ENCODE results near the gene CST3. TPM values are rescaled to one million over a fixed set of nuclear protein-coding genes. Genes with fewer than 3 reads are reported as not detected.
"Not testable (repeated sequence)": the region's sequence is repeated elsewhere in the genome, so short reads cannot be mapped to it uniquely, and the experiment has no call there.

CST3 gene
- total RNA-seq, 1 donor from 2014 or later = not detected

GRCh38 chr20:23662276-23662870 is 24.6 kb upstream of the CST3 start:
- no peaks in the 10 kb centered on the region for H3K4me1 Mint-ChIP-seq
- no peak overlapping the region for H3K27ac Mint-ChIP-seq
- ChIA-PET CTCF (no interaction called here), POLR2A (no interaction called here)
- intact Hi-C loops (cut with micrococcal nuclease) = no loop called here
- H3K4me3 Mint-ChIP-seq = no peak overlapping the region
- H3K36me3 Mint-ChIP-seq (ENCODE audit: low read depth) = no peaks in the 10 kb centered on the region
- no peaks in the 10 kb centered on the region for H3K9me3 Mint-ChIP-seq
- TF ChIP-seq, protein P1, sequence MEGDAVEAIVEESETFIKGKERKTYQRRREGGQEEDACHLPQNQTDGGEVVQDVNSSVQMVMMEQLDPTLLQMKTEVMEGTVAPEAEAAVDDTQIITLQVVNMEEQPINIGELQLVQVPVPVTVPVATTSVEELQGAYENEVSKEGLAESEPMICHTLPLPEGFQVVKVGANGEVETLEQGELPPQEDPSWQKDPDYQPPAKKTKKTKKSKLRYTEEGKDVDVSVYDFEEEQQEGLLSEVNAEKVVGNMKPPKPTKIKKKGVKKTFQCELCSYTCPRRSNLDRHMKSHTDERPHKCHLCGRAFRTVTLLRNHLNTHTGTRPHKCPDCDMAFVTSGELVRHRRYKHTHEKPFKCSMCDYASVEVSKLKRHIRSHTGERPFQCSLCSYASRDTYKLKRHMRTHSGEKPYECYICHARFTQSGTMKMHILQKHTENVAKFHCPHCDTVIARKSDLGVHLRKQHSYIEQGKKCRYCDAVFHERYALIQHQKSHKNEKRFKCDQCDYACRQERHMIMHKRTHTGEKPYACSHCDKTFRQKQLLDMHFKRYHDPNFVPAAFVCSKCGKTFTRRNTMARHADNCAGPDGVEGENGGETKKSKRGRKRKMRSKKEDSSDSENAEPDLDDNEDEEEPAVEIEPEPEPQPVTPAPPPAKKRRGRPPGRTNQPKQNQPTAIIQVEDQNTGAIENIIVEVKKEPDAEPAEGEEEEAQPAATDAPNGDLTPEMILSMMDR (IDR thresholded peaks at IDR 0.05) = no peak
- H3K27me3 Mint-ChIP-seq = no peaks in the 10 kb centered on the region
- ATAC-seq (ENCODE audit: low read depth) (no peak), DNase-seq (no peak)

GRCh38 chr20:23661002-23661429 is 23.3 kb upstream of the CST3 start:
- H3K27me3 Mint-ChIP-seq = no peaks in the 10 kb centered on the region
- DNase-seq (no peak), ATAC-seq (ENCODE audit: low read depth) (no peak)
- intact Hi-C loops (cut with micrococcal nuclease) = no loop called here
- no peaks in the 10 kb centered on the region for H3K9me3 Mint-ChIP-seq
- no peak overlapping the region for H3K27ac Mint-ChIP-seq
- TF ChIP-seq, protein P1 (IDR thresholded peaks at IDR 0.05) = no peak
- H3K4me1 Mint-ChIP-seq = no peaks in the 10 kb centered on the region
- no peak overlapping the region for H3K4me3 Mint-ChIP-seq
- ChIA-PET POLR2A (no interaction called here), CTCF (no interaction called here)
- H3K36me3 Mint-ChIP-seq (ENCODE audit: low read depth) = no peaks in the 10 kb centered on the region

- ATAC-seq (ENCODE audit: low read depth) (no peak), DNase-seq (no peak)
- H3K9me3 Mint-ChIP-seq = no peaks in the 10 kb centered on the region
- CTCF ChIA-PET = no interaction called here
- TF ChIP-seq, protein P1 (IDR thresholded peaks at IDR 0.05) = no peak
- intact Hi-C loops (cut with micrococcal nuclease) = no loop called here
- POLR2A ChIA-PET = no interaction called here
- no peak overlapping the region for H3K4me3 Mint-ChIP-seq
- no peak overlapping the region for H3K27ac Mint-ChIP-seq
- no peaks in the 10 kb centered on the region for H3K27me3 Mint-ChIP-seq
- H3K4me1 Mint-ChIP-seq = peaks cover 5% of the 10 kb centered on the region
- H3K36me3 Mint-ChIP-seq (ENCODE audit: low read depth) = no peaks in the 10 kb centered on the region
Measured at GRCh38 chr20:23659989-23660837, 22.5 kb upstream of the CST3 start.

- H3K9me3 Mint-ChIP-seq; POLR2A ChIA-PET; H3K27me3 Mint-ChIP-seq; intact Hi-C loops (cut with micrococcal nuclease); H3K4me3 Mint-ChIP-seq; ATAC-seq (ENCODE audit: low read depth); CTCF ChIA-PET; H3K27ac Mint-ChIP-seq; DNase-seq; H3K36me3 Mint-ChIP-seq (ENCODE audit: low read depth): not testable (repeated sequence)
- H3K4me1 Mint-ChIP-seq = peaks cover 11% of the 10 kb centered on the region
Measured at GRCh38 chr20:23659610-23659988, 21.8 kb upstream of the CST3 start.

GRCh38 chr20:23658989-23659609 is 21.3 kb upstream of the CST3 start:
- Mint-ChIP-seq H3K27ac (no peak overlapping the region), H3K9me3 (no peaks in the 10 kb centered on the region), H3K4me3 (no peak overlapping the region), H3K27me3 (peaks cover 2% of the 10 kb centered on the region), H3K36me3 (ENCODE audit: low read depth) (no peaks in the 10 kb centered on the region), H3K4me1 (peaks cover 11% of the 10 kb centered on the region)
- CTCF ChIA-PET = no interaction called here
- TF ChIP-seq, protein P1 (IDR thresholded peaks at IDR 0.05) = no peak
- ATAC-seq (ENCODE audit: low read depth) (no peak), DNase-seq (no peak)
- POLR2A ChIA-PET = no interaction called here
- intact Hi-C loops (cut with micrococcal nuclease) = no loop called here
